Measurements from ENCODE around the gene ENAH.
"Not testable (repeated sequence)": the region's sequence is repeated elsewhere in the genome, so short reads cannot be mapped to it uniquely, and the experiment has no call there.

The ENAH gene

DNA sequence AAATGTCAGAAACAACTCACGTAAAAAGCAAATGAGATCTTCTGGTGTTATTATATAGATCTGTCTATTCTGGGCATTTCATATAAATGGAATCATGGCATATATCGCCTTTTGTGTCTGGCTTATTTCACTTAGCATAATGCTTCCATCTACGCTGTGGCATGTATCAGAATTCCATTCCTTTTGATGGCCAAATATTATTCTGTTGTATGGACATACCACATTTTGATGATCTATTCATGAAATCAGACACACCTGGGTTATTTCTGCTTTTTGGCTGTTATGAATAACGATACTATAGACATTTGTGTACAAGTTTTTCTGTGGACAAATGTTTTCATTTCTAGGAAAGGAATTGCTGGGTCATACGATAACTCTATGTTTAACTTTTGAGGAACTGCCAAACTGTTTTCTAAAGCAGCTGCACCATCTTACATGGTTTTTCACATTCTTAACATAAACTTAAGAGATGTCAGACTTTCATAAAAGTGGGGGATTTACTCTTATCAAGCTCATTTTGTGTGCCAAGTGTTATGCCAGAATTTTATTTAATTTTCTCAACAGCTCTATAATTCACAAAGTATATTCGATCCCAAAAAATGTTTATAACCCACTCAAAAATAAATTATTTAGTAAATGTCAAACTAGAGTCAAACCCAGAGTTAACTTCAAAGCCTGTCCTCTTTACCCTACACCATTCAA lies 7.6 kb downstream of the ENAH start:
- no peak for DNase-seq (ENCODE audit: low spot score)

DNA sequence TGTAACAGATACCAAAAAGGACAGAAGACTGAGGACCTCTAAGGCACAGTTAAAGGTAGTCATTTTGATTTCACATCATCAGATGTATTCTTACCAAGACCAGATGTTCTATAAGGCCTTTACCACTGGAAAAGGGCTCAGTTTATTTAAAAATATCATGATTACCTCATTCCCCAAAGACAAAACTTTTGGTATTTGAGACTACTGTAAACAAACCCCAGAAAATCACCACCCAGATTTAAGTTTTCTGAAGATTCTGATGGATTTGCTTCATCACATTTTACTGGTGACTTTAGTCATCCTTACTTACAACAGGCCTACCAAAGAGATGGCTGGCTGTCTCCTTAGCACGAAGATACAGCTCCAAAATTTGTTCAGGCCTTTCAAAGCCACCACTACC lies 8.3 kb downstream of the ENAH start:
- DNase-seq (ENCODE audit: low spot score), result no peak

DNA sequence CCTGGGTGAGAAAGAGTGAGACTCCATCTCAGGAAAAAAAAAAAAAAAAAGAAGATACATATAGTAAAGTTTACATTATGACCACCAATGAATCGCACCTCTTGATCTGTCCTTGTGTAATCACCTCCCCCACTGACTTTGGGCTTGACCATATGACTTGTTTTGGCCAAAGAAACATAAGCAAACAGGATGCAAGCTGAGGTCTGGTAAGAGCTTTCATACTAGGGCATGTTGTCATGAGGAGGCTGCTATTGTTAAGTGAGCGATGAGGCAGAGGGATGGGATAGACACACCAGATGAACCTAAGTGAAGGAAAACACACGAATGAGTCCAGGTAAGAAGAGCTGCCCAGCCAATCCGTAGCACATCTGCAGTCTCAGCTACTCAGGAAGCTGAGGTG lies 10.7 kb downstream of the ENAH start:
- DNase-seq (ENCODE audit: low spot score), result no peak

DNA sequence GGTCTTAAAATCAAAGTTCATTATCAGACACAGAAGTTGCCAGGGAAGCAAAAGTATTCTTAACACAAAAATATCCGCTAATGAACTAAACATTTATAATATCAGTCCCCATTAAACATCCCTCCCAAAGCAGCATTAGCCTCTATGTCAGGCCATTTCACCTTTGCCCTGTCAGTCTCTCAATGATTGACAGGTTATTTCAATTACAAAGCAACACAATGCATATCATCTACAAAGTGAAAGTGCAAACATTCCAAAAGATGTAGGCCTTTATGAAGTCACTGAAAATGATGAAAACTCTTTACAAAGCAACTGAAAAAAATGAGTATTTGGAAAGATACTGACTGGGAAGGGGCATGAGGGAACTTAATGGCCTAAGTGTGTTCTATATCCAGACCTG lies 14.1 kb downstream of the ENAH start:
- no peak for DNase-seq (ENCODE audit: low spot score)

DNA sequence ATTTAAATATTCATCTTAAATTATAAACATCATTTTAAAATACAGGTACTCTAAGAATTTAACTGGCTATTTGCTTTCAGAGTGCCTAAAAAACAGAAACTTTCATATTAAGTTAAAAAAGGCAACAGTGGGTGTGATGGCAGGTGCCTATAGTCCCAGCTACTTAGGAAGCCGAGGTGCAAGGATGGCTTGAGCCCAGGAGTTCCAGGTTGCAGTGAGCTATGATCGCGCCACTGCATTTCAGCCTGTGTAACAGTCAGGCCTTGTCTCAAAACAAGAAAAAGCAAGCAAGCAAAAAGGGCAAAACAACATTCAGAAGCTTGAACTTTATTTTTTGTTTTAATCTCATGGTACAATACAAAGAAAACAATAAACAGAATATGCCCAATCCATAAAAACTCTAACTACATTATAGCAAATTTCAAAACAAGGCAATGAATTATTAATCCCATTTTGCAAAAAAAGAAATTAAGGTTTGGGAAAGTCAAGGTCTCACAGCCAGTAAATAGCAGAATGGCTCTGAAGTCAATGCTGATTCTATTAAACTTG lies 15.2 kb downstream of the ENAH start:
- DNase-seq (ENCODE audit: low spot score), result no peak

DNA sequence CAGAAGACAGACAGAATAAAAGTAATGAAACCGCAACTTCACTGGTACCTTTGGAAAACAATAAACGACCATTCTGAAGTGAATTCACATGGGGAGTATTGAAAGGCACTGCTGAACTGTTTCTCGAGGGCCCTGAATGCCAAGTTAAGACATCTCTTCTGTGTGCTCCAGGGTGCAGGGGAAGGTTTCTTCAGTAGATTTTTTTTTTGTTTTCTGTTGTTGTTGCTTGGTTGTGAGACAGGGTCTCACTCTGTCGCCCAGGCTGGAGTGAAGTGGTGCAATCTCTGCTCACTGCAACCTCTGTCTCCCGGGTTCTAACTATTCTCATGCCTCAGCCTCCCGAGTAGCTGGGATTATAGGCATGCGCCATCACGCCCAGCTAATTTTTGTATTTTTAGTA lies 15.9 kb downstream of the ENAH start:
- DNase-seq (ENCODE audit: low spot score), result not testable (repeated sequence)

DNA sequence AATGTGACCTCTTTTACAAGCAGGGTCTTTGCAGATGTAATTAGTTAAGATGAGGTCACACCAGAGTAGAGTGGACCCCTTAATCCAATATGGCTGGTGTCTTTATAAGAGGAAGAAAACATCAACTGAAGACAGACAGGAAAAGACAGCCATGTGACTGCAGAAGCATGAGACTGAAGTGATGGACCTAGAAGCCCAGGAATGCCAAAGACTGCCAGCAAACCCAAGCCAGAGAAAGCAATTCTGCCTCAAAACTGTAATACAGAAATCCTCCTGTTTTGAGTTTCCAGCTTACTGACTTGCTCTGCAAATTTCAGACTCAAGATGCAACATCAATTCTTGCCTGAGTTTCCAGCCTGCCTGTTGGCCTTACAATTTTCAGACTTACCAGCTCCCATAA lies 17.3 kb downstream of the ENAH start:
- DNase-seq (ENCODE audit: low spot score), result no peak

DNA sequence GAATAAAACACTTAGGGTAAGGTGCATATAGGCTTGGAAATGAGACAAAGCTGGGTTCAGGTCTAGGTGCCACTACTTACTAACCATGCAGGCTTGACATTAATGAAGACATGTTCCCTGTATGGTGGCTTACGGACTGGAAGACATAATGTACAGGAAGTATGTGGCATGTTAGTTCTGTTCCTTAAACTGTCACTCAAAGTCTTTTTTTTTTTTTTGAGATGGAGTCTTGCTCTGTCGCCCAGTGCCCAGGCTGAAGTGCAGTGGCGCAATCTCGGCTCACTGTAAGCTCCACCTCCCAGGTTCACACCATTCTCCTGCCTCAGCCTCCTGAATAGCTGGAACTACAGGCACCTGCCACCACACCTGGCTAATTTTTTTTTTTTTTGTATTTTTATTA lies 20.1 kb downstream of the ENAH start:
- not testable (repeated sequence) for DNase-seq (ENCODE audit: low spot score)

DNA sequence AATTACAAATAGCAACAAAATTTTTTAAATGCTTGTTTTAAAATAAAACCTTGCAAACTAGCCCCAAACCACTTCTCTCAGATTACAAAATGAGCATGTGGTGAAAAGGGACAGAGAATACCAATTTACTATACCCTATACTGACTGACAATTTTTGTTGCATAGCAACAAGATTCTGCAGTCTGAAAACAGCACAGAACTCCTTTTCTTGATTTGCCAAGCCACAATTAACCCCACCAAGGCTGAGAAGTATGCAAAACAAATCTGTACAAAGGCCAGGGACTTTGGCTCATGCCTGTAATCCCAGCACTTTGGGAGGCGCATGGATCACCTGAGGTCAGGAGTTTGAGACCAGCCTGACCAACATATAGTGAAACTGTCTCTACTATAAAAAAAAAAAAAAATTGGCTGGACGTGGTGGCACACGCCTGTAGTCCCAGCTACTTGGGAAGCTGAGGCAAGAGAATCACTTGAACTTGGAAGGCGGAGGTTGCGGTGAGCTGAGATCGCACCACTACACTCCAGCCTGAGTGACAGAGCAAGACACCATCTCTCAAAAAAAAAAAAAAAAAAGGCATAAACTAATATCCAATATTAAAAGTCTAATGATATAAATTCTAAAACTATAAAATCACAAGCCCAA lies 21.8 kb downstream of the ENAH start:
- DNase-seq (ENCODE audit: low spot score), result no peak

DNA sequence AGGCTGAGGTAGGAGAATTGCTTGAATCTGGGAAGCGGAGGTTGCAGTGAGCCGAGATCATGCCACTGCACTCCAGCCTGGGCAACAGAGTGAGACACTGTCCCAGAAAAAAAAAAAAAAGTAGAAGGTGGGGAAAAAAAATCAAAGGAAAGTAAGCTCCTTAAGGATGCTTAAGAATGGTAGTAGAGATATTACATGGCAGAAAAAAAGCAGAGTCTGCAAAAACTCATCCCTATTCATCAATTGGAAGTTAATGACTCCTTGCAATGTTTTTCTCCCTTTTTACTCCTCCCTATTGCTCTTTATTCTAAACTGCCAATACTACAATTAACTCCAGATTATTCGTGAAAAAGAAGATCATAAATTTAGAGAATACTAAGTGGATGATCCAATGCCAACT lies 23.4 kb downstream of the ENAH start:
- no peak for DNase-seq (ENCODE audit: low spot score)

DNA sequence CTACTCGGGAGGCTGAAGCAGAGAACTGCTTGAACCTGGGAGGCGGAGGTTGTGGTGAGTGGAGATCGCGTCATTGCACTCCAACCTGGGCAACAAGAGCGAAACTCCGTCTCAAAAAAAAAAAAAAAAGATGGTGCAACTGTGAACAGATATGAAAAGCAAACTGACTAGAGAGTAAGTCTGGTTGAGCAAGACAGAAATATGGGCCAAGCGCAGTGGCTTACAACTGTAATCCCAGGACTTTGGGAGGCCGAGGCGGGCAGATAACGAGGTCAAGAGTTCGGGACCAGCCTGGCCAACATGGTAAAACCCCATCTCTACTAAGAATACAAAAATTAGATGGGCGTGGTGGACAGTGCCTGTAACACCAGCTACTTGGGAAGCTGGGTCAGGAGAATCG lies 24.1 kb downstream of the ENAH start:
- DNase-seq (ENCODE audit: low spot score), result not testable (repeated sequence)

DNA sequence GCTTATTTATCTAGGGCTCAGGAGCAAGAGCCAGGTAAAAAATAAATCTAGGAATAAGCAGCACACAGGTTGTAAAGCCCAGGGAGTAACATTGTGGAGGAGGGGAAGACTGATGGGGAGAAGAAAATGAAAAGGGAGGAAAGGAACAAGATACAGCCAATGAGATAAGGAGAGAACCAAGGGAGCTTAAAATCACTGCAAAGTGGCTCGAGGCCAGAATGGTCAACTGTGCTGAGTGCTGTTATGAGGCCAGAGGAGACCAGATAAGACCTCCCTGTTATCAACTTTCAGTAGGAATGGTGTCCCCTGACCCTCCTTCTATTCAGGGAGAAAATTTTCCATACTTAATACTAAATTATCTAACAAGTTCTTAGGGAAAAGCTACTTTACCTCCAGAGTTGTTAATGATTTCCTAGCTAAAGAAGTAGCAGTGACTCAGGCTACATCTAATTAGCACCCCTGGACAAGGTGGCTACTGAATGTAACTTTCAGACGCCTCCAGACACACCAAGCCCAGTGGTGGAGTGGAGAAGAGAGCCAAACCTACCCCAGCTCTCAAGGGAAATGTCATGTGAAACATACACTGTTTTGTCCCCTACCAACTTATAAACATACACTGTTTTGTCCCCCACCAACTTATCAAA lies 25.5 kb downstream of the ENAH start:
- DNase-seq (ENCODE audit: low spot score), result no peak

DNA sequence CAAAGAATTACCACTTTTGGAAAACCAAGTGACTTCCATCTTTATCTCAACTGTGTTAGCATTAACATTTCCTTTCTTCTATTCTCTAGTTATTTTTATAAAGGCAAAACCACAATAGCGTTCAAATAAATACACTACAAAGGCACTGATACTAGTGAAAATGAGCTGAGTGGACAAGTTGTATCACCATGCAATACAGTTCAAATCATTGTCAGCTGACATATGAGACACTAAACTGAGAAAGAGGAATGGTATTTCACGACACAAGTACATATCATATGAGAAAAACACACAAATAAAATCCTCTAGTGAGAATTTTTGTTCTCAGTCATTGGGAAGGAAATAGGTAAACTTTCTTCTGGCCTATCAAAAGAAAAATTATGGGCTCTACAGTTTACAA lies 26.2 kb downstream of the ENAH start:
- DNase-seq (ENCODE audit: low spot score), result no peak

DNA sequence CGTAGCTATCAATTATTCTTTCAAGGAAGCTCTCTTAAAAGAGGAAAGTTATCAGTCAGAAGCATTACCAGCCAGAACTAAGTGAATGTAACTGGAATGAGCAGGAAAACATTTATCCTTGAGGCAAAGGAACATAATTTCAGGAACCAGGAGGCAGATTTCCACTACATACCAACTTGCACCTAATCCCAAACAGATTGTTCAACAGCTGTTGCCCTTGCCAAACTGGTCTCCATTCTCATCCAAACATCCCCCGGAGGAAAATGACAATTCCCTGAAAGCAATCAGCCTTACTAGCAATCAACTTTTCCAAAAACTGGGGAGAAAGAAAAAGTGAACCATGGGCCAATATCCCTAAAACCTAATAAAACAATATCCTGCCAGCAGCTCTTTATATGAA lies 35.0 kb downstream of the ENAH start:
- no peak for DNase-seq (ENCODE audit: low spot score)

DNA sequence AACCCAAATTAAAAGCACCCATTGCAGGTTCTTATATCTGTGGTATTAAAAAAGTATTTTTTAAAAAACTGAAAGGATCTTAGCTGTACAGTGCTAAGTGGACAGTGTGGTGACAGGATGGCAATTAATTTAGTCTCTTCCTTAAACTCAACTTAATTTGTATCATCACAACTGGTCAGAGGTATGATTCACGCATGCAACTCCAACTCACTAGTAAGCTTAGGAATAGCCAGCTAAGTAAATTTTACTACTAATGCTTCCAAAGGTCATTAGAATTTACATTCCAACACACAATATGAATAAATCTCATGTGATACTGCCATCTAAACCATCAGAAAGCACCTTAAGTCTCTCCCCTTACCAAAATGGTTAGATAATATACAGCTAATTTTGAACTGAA lies 35.4 kb downstream of the ENAH start:
- no peak for DNase-seq (ENCODE audit: low spot score)

DNA sequence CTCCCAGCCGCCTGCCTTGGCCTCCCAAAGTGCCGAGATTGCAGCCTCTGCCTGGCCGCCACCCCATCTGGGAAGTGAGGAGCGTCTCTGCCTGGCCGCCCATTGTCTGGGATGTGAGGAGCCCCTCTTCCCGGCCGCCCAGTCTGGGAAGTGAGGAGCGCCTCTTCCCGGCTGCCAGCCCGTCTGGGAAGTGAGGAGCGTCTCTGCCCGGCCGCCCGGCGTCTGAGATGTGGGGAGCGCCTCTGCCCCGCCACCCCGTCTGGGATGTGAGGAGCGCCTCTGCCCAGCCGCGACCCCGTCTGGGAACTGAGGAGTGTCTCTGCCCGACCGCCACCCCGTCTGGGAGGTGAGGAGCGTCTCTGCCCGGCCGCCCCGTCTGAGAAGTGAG lies 37.5 kb downstream of the ENAH start:
- not testable (repeated sequence) for DNase-seq (ENCODE audit: low spot score)

DNA sequence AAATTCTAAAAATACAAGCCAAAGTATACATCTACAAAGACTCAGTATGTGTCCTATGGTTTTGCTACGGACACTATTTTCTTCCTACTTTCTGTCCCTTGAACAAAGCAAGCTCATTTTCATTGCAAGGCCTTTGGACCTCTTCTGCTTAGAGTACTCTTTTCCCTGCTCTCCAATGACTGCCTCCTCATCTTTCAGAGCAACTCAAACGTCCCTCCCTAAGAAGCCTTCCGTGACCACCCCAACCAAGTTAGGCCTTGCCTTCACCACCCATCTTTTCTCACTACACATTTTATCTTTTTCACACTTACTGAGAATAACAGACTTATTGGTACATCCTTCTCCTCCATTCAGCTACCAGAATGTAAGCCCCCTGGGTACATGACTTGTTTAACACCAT lies 39.9 kb downstream of the ENAH start:
- no peak for DNase-seq (ENCODE audit: low spot score)

DNA sequence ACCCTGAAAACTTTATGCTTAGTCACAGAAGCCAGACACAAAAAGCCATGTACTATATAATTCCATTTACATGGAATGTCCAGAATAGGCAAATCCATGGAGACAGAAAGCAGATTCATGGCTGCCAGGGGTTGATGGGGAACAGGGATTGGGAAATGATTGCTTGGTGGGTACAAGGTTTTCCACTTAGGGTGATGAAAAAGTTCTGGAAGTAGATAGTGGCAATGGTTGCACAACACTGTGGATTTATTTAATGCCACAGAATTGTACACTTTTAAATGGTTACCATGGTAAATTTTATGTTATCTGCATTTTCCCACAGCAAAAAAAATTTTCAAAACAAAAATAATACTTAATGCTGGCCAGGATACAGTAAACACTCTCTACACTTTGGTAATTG lies 40.6 kb downstream of the ENAH start:
- DNase-seq (ENCODE audit: low spot score), result no peak

DNA sequence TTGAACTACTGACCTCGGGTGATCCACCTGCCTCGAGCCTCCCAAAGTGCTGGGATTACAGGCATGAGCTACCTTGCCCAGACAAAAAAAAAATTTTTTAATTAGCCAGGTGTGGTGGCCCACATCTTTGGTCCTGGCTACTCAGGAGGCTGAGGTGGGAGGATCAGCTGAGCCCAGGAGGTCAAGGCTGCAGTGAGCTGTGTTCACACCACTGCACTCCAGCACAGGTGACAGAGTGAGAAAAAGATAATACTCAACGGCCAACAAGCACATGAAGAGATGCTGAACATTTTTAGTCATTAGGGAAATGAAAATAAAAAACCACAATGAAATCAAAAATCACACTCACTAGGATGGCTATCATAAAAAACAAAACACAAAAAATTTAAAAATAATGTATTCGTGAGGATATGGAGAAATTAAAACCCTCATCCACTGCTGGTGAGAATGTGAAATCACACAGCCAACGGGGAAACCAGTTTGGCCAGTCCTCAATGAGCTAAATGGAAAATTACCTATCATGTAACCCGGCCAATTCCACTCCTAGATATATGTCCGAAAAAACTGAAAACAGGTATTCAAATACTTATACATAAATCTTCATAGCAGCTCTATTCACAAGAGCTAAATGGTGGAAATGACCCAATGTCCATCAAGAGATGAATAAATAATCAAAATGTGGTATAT lies 41.2 kb downstream of the ENAH start:
- DNase-seq (ENCODE audit: low spot score), result no peak

DNA sequence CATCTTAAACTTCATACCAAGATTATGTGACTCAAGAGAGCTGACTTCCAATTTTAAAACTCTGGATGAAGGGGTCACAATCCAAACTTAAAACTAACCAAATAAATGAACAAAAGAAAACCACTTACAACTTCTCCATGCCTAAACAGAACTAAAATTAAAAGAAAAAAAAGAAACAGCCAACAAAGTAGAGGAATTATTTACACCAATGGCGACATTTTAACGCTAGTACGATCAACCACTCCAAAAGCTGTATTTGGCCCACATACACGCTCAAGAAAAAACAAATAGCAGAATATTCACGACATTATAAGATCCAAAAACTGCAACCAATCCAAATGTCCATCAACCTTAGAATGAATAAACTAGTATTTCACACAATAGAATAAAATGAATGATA lies 42.4 kb downstream of the ENAH start:
- no peak for DNase-seq (ENCODE audit: low spot score)

DNA sequence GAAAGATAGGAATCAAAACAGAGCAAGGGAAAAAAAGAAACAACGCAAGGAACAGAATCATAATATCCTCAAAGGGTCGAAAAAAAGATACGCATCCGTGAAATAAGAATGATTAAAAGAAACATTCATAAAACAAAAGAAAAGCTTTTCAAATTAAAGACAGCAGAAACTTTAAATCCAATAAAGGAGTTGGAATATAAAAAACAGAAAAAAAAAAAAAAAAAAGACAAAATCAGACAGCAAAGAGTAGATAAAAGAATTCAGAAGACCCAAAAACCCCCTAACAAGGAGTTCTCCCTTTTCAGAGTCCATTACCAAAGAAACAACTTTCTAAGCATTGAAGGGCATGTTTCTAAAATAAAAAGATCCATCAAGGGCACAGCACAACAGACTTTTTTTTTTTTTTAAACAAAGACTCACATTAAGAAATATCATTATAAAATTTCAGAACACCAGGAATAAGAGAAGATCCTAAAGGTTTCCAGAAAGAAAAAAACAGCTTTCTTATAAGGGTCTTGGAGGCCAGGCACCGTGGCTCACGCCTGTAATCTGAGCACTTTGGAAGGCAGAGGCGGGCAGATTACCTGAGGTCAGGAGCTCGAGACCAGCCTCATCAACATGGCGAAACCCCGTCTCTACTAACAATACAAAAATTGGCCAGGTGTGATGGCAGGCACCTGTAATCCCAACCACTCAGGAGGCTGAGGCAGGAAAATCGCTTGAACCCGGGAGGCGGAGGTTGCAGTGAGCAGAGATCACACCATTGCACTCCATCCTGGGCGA lies 44.7 kb downstream of the ENAH start:
- no peak for DNase-seq (ENCODE audit: low spot score)

DNA sequence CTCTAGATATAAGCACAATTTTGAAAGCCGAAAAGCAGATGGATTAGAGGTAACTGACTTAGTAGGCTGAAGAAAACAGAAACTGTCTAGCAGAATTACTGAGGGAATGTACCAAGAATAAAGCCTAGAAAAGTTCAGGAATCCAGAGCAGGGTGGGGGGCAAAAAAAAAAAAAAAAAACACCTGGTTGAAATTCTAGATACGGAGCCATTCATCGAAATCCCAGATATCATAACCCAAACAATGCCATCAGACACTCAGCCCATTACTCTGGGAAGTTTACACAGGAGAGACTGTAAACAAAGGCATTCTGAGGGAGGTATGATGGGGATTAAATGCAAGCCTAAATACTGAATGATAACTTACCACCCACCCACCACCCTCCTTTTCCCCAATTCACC lies 45.6 kb downstream of the ENAH start:
- no peak for DNase-seq (ENCODE audit: low spot score)
